ENCODE measurements around the gene MFAP5.
A peak's percentile ranks its signal among the peaks of the same experiment; 100 is the strongest.

Gene MFAP5

DNA sequence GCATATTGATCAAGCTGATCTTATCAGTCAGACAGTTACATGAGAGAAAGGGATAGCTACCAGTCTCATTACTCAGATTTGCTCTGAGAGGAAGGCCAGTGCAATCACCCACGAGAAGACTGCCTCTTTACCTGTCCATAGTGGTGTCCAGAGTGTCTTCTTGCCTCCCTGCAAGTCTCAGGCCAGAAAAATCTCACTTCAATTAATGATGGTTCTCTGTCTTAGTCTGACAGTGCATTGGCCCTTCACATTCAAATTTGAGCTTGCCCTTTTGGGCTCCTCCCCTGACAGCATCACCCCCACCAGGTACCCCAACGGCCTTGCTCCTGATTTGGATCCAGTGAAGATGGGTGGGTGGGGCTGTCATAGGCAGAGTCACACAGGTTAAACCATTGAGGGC lies 50.0 kb downstream of the MFAP5 start, which contains the start of gene AICDA:
AICDA (minus strand) TSS at position 231 of the 400 bp plus-strand sequence; CDS start at position 139, 92 bp downstream.
- no peaks in the 10 kb centered on the region for H3K36me3 ChIP-seq (ENCODE audit: control insufficient read depth in 5 of 5, insufficient read depth in 5 of 5, low read length in 5 of 5)
- H3K27ac ChIP-seq (ENCODE audit: low read depth, low read length), result no peak within 1 kb of the TSS
- H3K4me3 ChIP-seq (ENCODE audit: low read depth in 1 of 5, low read length in 5 of 5), result no peak within 1 kb of the TSS
- no peaks in the 10 kb centered on the region for H3K9me3 ChIP-seq (ENCODE audit: control insufficient read depth in 5 of 5, low read length in 5 of 5)
- H3K27me3 ChIP-seq (ENCODE audit: control insufficient read depth in 5 of 5, insufficient read depth in 4 of 5, low read length in 5 of 5), result no peaks in the 10 kb centered on the region
- H3K4me1 ChIP-seq (ENCODE audit: control insufficient read depth in 5 of 5, insufficient read depth in 5 of 5, low read length in 5 of 5), result peaks cover 0 to 3% (median 0%) of the 10 kb centered on the region in 5 donors
- H3K9ac ChIP-seq (ENCODE audit: low read length in 5 of 5), result no peak within 1 kb of the TSS

- peak overlapping the region in 1 of 5 donors; percentile 26 for H3K4me3 ChIP-seq (ENCODE audit: low read depth in 1 of 5, low read length in 5 of 5)
Measured at GRCh38 chr12:8609061-8609570, 53.5 kb downstream of the MFAP5 start.

GRCh38 chr12:8606890-8607289 lies 55.7 kb downstream of the MFAP5 start:
- Histone ChIP-seq H3K9me3 (ENCODE audit: control insufficient read depth in 5 of 5, low read length in 5 of 5) (no peaks in the 10 kb centered on the region), H3K4me1 (ENCODE audit: control insufficient read depth in 5 of 5, insufficient read depth in 5 of 5, low read length in 5 of 5) (peaks cover 0 to 3% (median 0%) of the 10 kb centered on the region in 5 donors), H3K4me3 (ENCODE audit: low read depth in 1 of 5, low read length in 5 of 5) (no peak overlapping the region), H3K9ac (ENCODE audit: low read length in 5 of 5) (no peak overlapping the region), H3K27ac (ENCODE audit: low read depth, low read length) (no peak overlapping the region), H3K36me3 (ENCODE audit: control insufficient read depth in 5 of 5, insufficient read depth in 5 of 5, low read length in 5 of 5) (no peaks in the 10 kb centered on the region), H3K27me3 (ENCODE audit: control insufficient read depth in 5 of 5, insufficient read depth in 4 of 5, low read length in 5 of 5) (peaks cover 0 to 4% (median 0%) of the 10 kb centered on the region in 5 donors)

More at GRCh38 chr12:8609061-8609570, 53.5 kb downstream of the MFAP5 start:
- H3K9me3 ChIP-seq (ENCODE audit: control insufficient read depth in 5 of 5, low read length in 5 of 5), result no peaks in the 10 kb centered on the region
- H3K36me3 ChIP-seq (ENCODE audit: control insufficient read depth in 5 of 5, insufficient read depth in 5 of 5, low read length in 5 of 5), result no peaks in the 10 kb centered on the region
- no peak overlapping the region for H3K27ac ChIP-seq (ENCODE audit: low read depth, low read length)
- peaks cover 0 to 4% (median 0%) of the 10 kb centered on the region in 5 donors for H3K27me3 ChIP-seq (ENCODE audit: control insufficient read depth in 5 of 5, insufficient read depth in 4 of 5, low read length in 5 of 5)
- H3K9ac ChIP-seq (ENCODE audit: low read length in 5 of 5), result no peak overlapping the region
- peaks cover 0 to 3% (median 0%) of the 10 kb centered on the region in 5 donors for H3K4me1 ChIP-seq (ENCODE audit: control insufficient read depth in 5 of 5, insufficient read depth in 5 of 5, low read length in 5 of 5)

DNA sequence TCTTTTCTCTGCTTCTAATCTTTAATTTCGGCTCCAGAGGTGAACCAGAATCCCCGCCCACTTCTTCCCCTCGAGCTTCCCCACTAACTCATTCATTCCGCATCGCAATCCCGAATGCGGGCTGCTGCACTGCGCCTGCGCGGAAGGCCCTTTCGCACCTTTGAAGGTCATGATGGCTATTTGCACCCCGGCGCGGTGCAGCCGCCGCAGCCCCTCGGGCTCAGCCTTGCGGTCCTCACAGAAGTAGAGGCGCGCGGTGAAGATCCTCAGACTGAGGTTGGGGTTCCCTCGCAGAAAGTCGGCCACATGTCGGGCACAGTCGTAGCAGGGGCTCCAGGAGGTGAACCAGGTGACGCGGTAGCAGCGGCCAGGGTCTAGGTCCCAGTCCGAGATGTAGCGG lies 57.6 kb downstream of the MFAP5 start:
- Histone ChIP-seq H3K4me1 (ENCODE audit: control insufficient read depth in 5 of 5, insufficient read depth in 5 of 5, low read length in 5 of 5) (peaks cover 0 to 3% (median 0%) of the 10 kb centered on the region in 5 donors), H3K36me3 (ENCODE audit: control insufficient read depth in 5 of 5, insufficient read depth in 5 of 5, low read length in 5 of 5) (no peaks in the 10 kb centered on the region), H3K4me3 (ENCODE audit: low read depth in 1 of 5, low read length in 5 of 5) (no peak overlapping the region), H3K27ac (ENCODE audit: low read depth, low read length) (no peak overlapping the region), H3K9me3 (ENCODE audit: control insufficient read depth in 5 of 5, low read length in 5 of 5) (no peaks in the 10 kb centered on the region), H3K27me3 (ENCODE audit: control insufficient read depth in 5 of 5, insufficient read depth in 4 of 5, low read length in 5 of 5) (peaks cover 0 to 4% (median 0%) of the 10 kb centered on the region in 5 donors), H3K9ac (ENCODE audit: low read length in 5 of 5) (no peak overlapping the region)

DNA sequence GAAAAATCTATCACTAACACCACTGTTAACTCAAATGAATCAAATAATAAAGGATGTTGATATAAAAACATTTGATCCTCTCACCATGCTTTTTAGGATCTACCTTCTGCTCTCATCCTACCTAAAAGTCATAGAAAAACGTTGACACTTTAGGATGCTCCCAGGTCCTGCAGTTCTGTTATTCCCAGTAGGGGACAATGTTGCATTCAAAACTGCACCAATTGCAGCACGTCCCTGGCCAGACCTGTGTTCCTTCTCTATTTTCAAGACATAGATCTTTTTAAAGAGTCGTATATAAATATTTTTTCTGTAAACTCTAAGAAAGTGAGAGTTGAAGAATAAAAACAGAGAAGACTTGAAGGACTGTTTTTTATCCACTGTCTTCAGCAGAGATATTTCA lies 58.8 kb downstream of the MFAP5 start:
- Histone ChIP-seq H3K9me3 (ENCODE audit: control insufficient read depth in 5 of 5, low read length in 5 of 5) (no peaks in the 10 kb centered on the region), H3K4me1 (ENCODE audit: control insufficient read depth in 5 of 5, insufficient read depth in 5 of 5, low read length in 5 of 5) (no peaks in the 10 kb centered on the region), H3K9ac (ENCODE audit: low read length in 5 of 5) (no peak overlapping the region), H3K36me3 (ENCODE audit: control insufficient read depth in 5 of 5, insufficient read depth in 5 of 5, low read length in 5 of 5) (no peaks in the 10 kb centered on the region), H3K27ac (ENCODE audit: low read depth, low read length) (no peak overlapping the region), H3K27me3 (ENCODE audit: control insufficient read depth in 5 of 5, insufficient read depth in 4 of 5, low read length in 5 of 5) (peaks cover 0 to 4% (median 0%) of the 10 kb centered on the region in 5 donors), H3K4me3 (ENCODE audit: low read depth in 1 of 5, low read length in 5 of 5) (no peak overlapping the region)

DNA sequence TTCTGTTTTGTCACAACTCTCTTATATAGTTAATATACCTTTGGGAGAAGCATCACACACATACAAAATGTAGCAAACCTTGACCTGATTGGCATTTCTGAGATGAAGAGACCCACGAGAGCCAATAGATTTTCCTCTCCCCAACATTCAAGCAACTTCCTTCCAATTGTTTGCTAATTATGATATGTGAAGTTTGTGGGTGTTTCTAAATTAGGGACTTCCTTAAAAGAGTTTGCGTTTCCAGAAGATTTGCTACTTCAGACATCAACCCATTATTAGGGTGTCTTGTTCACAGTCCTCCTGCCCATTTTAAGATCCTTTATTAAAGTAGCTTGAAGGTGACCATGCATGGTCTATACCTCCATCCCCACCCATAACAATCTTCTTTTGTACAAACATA lies 59.3 kb downstream of the MFAP5 start:
- no peak overlapping the region for H3K4me3 ChIP-seq (ENCODE audit: low read depth in 1 of 5, low read length in 5 of 5)
- H3K27me3 ChIP-seq (ENCODE audit: control insufficient read depth in 5 of 5, insufficient read depth in 4 of 5, low read length in 5 of 5), result peaks cover 0 to 4% (median 0%) of the 10 kb centered on the region in 5 donors
- no peaks in the 10 kb centered on the region for H3K36me3 ChIP-seq (ENCODE audit: control insufficient read depth in 5 of 5, insufficient read depth in 5 of 5, low read length in 5 of 5)
- H3K9me3 ChIP-seq (ENCODE audit: control insufficient read depth in 5 of 5, low read length in 5 of 5), result no peaks in the 10 kb centered on the region
- no peak overlapping the region for H3K27ac ChIP-seq (ENCODE audit: low read depth, low read length)
- H3K4me1 ChIP-seq (ENCODE audit: control insufficient read depth in 5 of 5, insufficient read depth in 5 of 5, low read length in 5 of 5), result no peaks in the 10 kb centered on the region
- no peak overlapping the region for H3K9ac ChIP-seq (ENCODE audit: low read length in 5 of 5)

DNA sequence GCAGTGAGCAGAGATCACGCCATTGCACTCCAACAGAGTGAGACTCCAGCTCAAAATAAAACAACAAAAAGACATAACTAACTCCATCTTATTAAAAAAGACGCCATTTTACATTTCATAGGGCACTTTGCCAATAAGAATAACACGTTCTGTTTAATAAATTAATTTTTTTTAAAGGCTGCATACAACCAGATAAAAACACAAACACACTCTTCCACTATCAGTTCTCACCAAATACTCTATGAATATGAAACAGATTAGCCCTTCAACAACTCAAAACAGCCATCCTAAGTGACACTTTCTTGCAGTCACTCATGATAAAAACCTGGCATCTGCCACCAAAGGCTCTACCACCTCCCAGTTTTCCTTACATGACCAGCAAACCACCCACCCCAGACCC lies 66.1 kb downstream of the MFAP5 start:
- no peak overlapping the region for H3K9ac ChIP-seq (ENCODE audit: low read length in 5 of 5)
- H3K9me3 ChIP-seq (ENCODE audit: control insufficient read depth in 5 of 5, low read length in 5 of 5), result no peaks in the 10 kb centered on the region
- H3K4me1 ChIP-seq (ENCODE audit: control insufficient read depth in 5 of 5, insufficient read depth in 5 of 5, low read length in 5 of 5), result no peaks in the 10 kb centered on the region
- H3K4me3 ChIP-seq (ENCODE audit: low read depth in 1 of 5, low read length in 5 of 5), result no peak overlapping the region
- H3K27ac ChIP-seq (ENCODE audit: low read depth, low read length), result no peak overlapping the region
- no peaks in the 10 kb centered on the region for H3K27me3 ChIP-seq (ENCODE audit: control insufficient read depth in 5 of 5, insufficient read depth in 4 of 5, low read length in 5 of 5)
- no peaks in the 10 kb centered on the region for H3K36me3 ChIP-seq (ENCODE audit: control insufficient read depth in 5 of 5, insufficient read depth in 5 of 5, low read length in 5 of 5)
